H1 (cell line): ENCODE measurements around the gene ADGRG7. TPM values are rescaled to one million over a fixed set of nuclear protein-coding genes. Genes with fewer than 3 reads are reported as not detected.
A peak's percentile ranks its signal among the peaks of the same experiment; 100 is the strongest.

Experiments used
- CTCF ChIA-PET: fragments of 300-600 bp; sonication (Branson Sonifier 250); formaldehyde crosslinking; loops from one replicate; lab custom pipeline; 2021; ENCODE audit not compliant: partially characterized antibody; lab: Charles Lee
- POLR2A ChIA-PET: fragments of 300-600 bp; sonication (Branson Sonifier 250); formaldehyde crosslinking; loops from one replicate; lab custom pipeline; 2021; ENCODE audit warnings: inconsistent platforms; ENCODE audit not compliant: partially characterized antibody; lab: Charles Lee
- DNase-seq, 2 experiments: peaks; one replicate each; pipeline versions ENCODE4 v3.0.0 to v3.0.0-alpha.2; 2010 to 2022; ENCODE audit warnings: low spot score in 2 of 2, low read depth in 1 of 2, mixed read lengths in 1 of 2
- FAIRE-seq: peaks from 2 replicates; lab custom pipeline; 2011; peaks lifted over from hg19 to GRCh38; lab: Jason Lieb, UNC
- H2AFZ ChIP-seq: 2 replicates; pipeline ENCODE4 v1.8.1; 2012; ENCODE audit warnings: low read length, inconsistent platforms
- H2AK5ac ChIP-seq: 2 replicates; pipeline ENCODE4 v1.6.1; 2013; ENCODE audit warnings: low read depth, low read length
- H2BK120ac ChIP-seq: replicated peaks from 2 replicates; pipeline ENCODE3; 2013; ENCODE audit warnings: low read depth, low read length, inconsistent platforms
- H2BK12ac ChIP-seq: 2 replicates; pipeline ENCODE4 v1.6.1; 2013; ENCODE audit warnings: low read depth, low read length
- H2BK15ac ChIP-seq: 2 replicates; pipeline ENCODE4 v1.6.1; 2013; ENCODE audit warnings: low read length
- H2BK20ac ChIP-seq: 2 replicates; pipeline ENCODE4 v1.6.1; 2013; ENCODE audit warnings: low read length
- H2BK5ac ChIP-seq: 2 replicates; pipeline ENCODE4 v1.6.1; 2013; ENCODE audit warnings: low read depth, low read length
- H3K14ac ChIP-seq: 2 replicates; pipeline ENCODE4 v1.6.1; 2013; ENCODE audit warnings: inconsistent platforms; ENCODE audit not compliant: insufficient read length
- H3K18ac ChIP-seq: 2 replicates; pipeline ENCODE4 v1.6.1; 2013; ENCODE audit warnings: low read length; ENCODE audit errors: extremely low read depth
- H3K23ac ChIP-seq: 2 replicates; pipeline ENCODE4 v1.6.1; 2013; ENCODE audit warnings: inconsistent platforms; ENCODE audit not compliant: insufficient read length
- H3K23me2 ChIP-seq: 2 replicates; pipeline ENCODE4 v1.6.1; 2013; ENCODE audit warnings: low read depth, low read length
- H3K27ac ChIP-seq: 2 replicates; pipeline ENCODE4 v1.6.1; 2011; ENCODE audit warnings: low read depth, low read length, inconsistent platforms
- H3K27me3 ChIP-seq, 4 experiments: replicated peaks in 1 of 4; 1 replicate in 1 of 4; 2 replicates in 3 of 4; pipeline versions ENCODE4 v1.6.1 to v1.8.1; 2011 to 2013; ENCODE audit warnings: low read length in 3 of 4, mild to moderate bottlenecking in 3 of 4, inconsistent platforms in 2 of 4, mixed read lengths in 2 of 4, moderate library complexity in 1 of 4; ENCODE audit not compliant: control insufficient read depth in 3 of 4, insufficient read depth in 3 of 4; ENCODE audit errors: extremely low read depth in 1 of 4
- H3K36me3 ChIP-seq, 4 experiments: 2 replicates each; pipeline versions ENCODE4 v1.6.1 to v1.8.1; 2011 to 2013; ENCODE audit warnings: mild to moderate bottlenecking in 4 of 4, low read length in 3 of 4, moderate library complexity in 2 of 4, control low read depth in 1 of 4, inconsistent platforms in 1 of 4; ENCODE audit not compliant: insufficient read depth in 4 of 4, control insufficient read depth in 2 of 4
- H3K4ac ChIP-seq: replicated peaks from 2 replicates; pipeline ENCODE3; 2013; ENCODE audit warnings: low read length, low read depth, mixed read lengths, inconsistent platforms; ENCODE audit not compliant: insufficient read length
- H3K4me1 ChIP-seq, 4 experiments: replicated peaks in 1 of 4; 1 replicate in 1 of 4; 2 replicates in 3 of 4; pipeline versions ENCODE4 v1.6.1 to v1.8.1; 2011 to 2013; ENCODE audit warnings: low read length in 3 of 4, inconsistent platforms in 2 of 4, mixed read lengths in 1 of 4; ENCODE audit not compliant: insufficient read depth in 4 of 4, control insufficient read depth in 3 of 4
- H3K4me2 ChIP-seq, 2 experiments: 2 replicates each; pipeline versions ENCODE4 v1.6.1 to v1.8.1; 2011 to 2013; ENCODE audit warnings: low read depth in 2 of 2, low read length in 2 of 2, control low read depth in 1 of 2, inconsistent platforms in 1 of 2, mild to moderate bottlenecking in 1 of 2; ENCODE audit not compliant: insufficient read depth in 1 of 2
- H3K4me3 ChIP-seq, 4 experiments: fragments of 200-600, 300-600 bp in 1 of 4; sonication (generic), shearing (Covaris generic), sonication (Bioruptor Twin) in 1 of 4; 2 replicates each; pipeline versions ENCODE4 v1.5.1 to v1.8.1; 2011 to 2016; ENCODE audit warnings: low read length in 4 of 4, low read depth in 3 of 4, control low read depth in 2 of 4, inconsistent platforms in 2 of 4, mild to moderate bottlenecking in 2 of 4, mixed read lengths in 1 of 4, moderate library complexity in 1 of 4; ENCODE audit not compliant: insufficient read depth in 2 of 4; ENCODE audit errors: extremely low read depth in 1 of 4
- H3K56ac ChIP-seq: replicated peaks from 2 replicates; pipeline ENCODE3; 2013; ENCODE audit warnings: low read depth, mild to moderate bottlenecking, mixed read lengths, low read length, inconsistent platforms; ENCODE audit not compliant: insufficient read length
- H3K79me1 ChIP-seq: 2 replicates; pipeline ENCODE4 v1.6.1; 2013; ENCODE audit warnings: low read depth, low read length, control low read depth
- H3K79me2 ChIP-seq, 2 experiments: 2 replicates each; pipeline versions ENCODE4 v1.6.1 to v1.8.1; 2012 to 2013; ENCODE audit warnings: low read length in 2 of 2, mild to moderate bottlenecking in 2 of 2, inconsistent platforms in 1 of 2; ENCODE audit not compliant: insufficient read depth in 2 of 2, control insufficient read depth in 1 of 2
- H3K9ac ChIP-seq, 4 experiments: replicated peaks in 1 of 4; 1 replicate in 1 of 4; 2 replicates in 3 of 4; pipeline versions ENCODE4 v1.6.1 to v1.8.1; 2011 to 2013; ENCODE audit warnings: low read depth in 3 of 4, low read length in 3 of 4, control low read depth in 2 of 4, mild to moderate bottlenecking in 2 of 4, moderate library complexity in 2 of 4, inconsistent platforms in 1 of 4; ENCODE audit errors: extremely low read depth in 1 of 4
- H3K9me3 ChIP-seq, 2 experiments: 2 replicates each; pipeline versions ENCODE4 v1.6.1 to v1.8.1; 2012 to 2013; ENCODE audit warnings: mild to moderate bottlenecking in 2 of 2, moderate library complexity in 2 of 2, control low read depth in 1 of 2, inconsistent platforms in 1 of 2, low read depth in 1 of 2, low read length in 1 of 2, mixed read lengths in 1 of 2; ENCODE audit not compliant: insufficient read depth in 2 of 2
- H4K20me1 ChIP-seq, 2 experiments: replicated peaks in 1 of 2; 2 replicates each; pipeline versions ENCODE3 to v1.8.1; 2011 to 2013; ENCODE audit warnings: inconsistent platforms in 2 of 2, low read length in 2 of 2, mild to moderate bottlenecking in 1 of 2; ENCODE audit not compliant: insufficient read depth in 2 of 2, control insufficient read depth in 1 of 2
- H4K5ac ChIP-seq: 2 replicates; pipeline ENCODE4 v1.6.1; 2013; ENCODE audit warnings: low read length, low read depth, mixed read lengths, inconsistent platforms; ENCODE audit not compliant: insufficient read length
- H4K8ac ChIP-seq: 2 replicates; pipeline ENCODE4 v1.8.0; 2013; ENCODE audit warnings: mild to moderate bottlenecking, moderate library complexity, low read length, inconsistent platforms; ENCODE audit not compliant: insufficient read depth; ENCODE audit errors: extremely low read depth
- H4K91ac ChIP-seq: replicated peaks from 2 replicates; pipeline ENCODE3; 2013; ENCODE audit warnings: low read length, mixed read lengths, inconsistent platforms; ENCODE audit not compliant: insufficient read length
- EP300 ChIP-seq, 2 experiments: IDR thresholded peaks; 1 replicate in 1 of 2; 2 replicates in 1 of 2; pipeline ENCODE4 v1.6.1; 2011 to 2012; ENCODE audit warnings: low read depth in 2 of 2, low read length in 2 of 2, mild to moderate bottlenecking in 2 of 2, borderline replicate concordance in 1 of 2, inconsistent platforms in 1 of 2, moderate library complexity in 1 of 2
- HDAC6 ChIP-seq: IDR thresholded peaks from one replicate; pipeline ENCODE4 v1.7.1; 2012; ENCODE audit warnings: low read depth, mild to moderate bottlenecking, inconsistent platforms, low read length, moderate library complexity
- KDM1A ChIP-seq: fragments of 200-600, 300-600 bp; sonication (generic); IDR thresholded peaks from 2 replicates; pipeline ENCODE4 v1.7.1; 2016; ENCODE audit warnings: mild to moderate bottlenecking, low read length, borderline replicate concordance
- NANOG ChIP-seq: IDR thresholded peaks from 2 replicates; pipeline ENCODE4 v1.6.1; 2011; ENCODE audit warnings: low read length, low read depth, mild to moderate bottlenecking, inconsistent platforms; ENCODE audit not compliant: insufficient read depth, poor library complexity, severe bottlenecking
- PHF8 ChIP-seq: fragments of 200-600 bp; sonication (generic); conservative IDR thresholded peaks from 2 replicates; pipeline ENCODE4 v1.7.1; 2012; ENCODE audit warnings: low read depth, mild to moderate bottlenecking, inconsistent platforms, low read length, moderate library complexity
- POLR2A ChIP-seq, 2 experiments: IDR thresholded peaks; 1 replicate in 1 of 2; 2 replicates in 1 of 2; pipeline ENCODE4 v1.6.1; 2011; ENCODE audit warnings: low read depth in 2 of 2, low read length in 2 of 2, mild to moderate bottlenecking in 2 of 2; ENCODE audit errors: control extremely low read depth in 1 of 2
- TAF1 ChIP-seq: IDR thresholded peaks from 2 replicates; pipeline ENCODE4 v1.6.1; 2011; ENCODE audit warnings: mild to moderate bottlenecking, low read depth, low read length
- TEAD4 ChIP-seq: IDR thresholded peaks from 2 replicates; pipeline ENCODE4 v1.6.1; 2012; ENCODE audit warnings: low read depth, low read length, inconsistent platforms, mixed read lengths
- WGBS, 2 experiments: shearing (Covaris generic) in 1 of 2; methylation state at CpG; one replicate each; pipeline versions ENCODE4 v1.1.6 to v1.1.7; 2013 to 2015; ENCODE audit warnings: low lambda C conversion rate in 2 of 2, mixed read lengths in 2 of 2, inconsistent platforms in 1 of 2, low coverage in 1 of 2, missing lambda C conversion rate in 1 of 2; ENCODE audit not compliant: insufficient replicate concordance in 2 of 2, insufficient coverage in 1 of 2, insufficient read length in 1 of 2; ENCODE audit errors: extremely low coverage in 1 of 2, missing lambda C conversion rate in 1 of 2; 5-methylcytosine and 5-hydroxymethylcytosine counted together
- polyA plus RNA-seq, 7 experiments: library from polyadenylated mRNA; depleted of rRNA in 3 of 7; stranded (reverse) in 5 of 7; unstranded in 2 of 7; fragments of >200 nt in 5 of 7; fragments of 200-250 nt in 2 of 7; gene quantifications; 1 replicate in 5 of 7; 2 replicates in 1 of 7; 4 replicates in 1 of 7; pipeline versions ENCODE4 v1.2.1 to v1.2.3, GENCODE V29; 2011 to 2013; ENCODE audit warnings: missing spikeins in 2 of 7, mixed read lengths in 2 of 7
- total RNA-seq: library from RNA; stranded (reverse); fragmentation: NEBNext Ultra II Directional; extraction: Animal tissue kit (Norgen Biotek cat#: 25700); gene quantifications from 2 replicates; pipeline ENCODE4 v1.2.1, GENCODE V29; 2021

The ADGRG7 gene
- total and polyA plus RNA-seq, 2 of the 8 experiments (the other 6 are each of a cell fraction or from before 2014, with no cell fraction given): not detected

DNA sequence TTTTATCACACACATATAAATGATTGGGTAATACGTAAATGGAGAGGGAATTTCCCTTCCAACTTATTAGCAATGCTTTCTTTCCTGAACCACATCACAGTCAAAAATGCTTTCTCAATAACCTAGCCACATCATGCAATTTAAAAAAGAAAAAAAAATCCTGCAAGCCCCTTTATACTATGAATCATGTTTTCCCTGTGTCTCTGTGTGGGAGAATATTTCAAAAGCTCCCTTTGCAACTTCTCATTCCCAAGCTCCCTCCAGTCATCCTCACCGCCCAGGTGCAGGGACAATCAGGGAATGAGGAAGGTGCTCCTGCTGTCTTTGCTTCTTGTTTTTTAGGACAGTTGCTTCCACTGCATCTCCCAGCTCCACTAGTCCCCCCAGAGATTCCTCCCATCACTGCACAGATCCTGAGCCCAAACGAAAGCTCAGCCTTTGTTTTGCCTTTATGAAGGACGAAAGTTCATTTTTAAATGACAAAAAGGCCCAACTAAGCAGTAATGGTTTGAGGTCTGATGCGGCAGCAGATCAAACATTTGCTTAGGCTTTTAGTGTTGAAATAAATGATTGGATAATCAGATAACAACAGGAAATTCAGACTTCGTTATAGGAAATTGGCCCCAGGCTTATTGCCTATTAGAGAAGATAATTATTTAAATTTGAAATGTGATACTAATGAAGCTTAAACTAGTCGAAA is 47.8 kb upstream of the ADGRG7 start:
- H3K79me1 ChIP-seq: no peaks in the 10 kb centered on the region
- H4K20me1 ChIP-seq: no peaks in the 10 kb centered on the region
- 43% methylated on average over 7 of the region's 7 CpGs; no CpG with 5 or more reads in 1 of the 2 experiments for WGBS, 2 experiments
- FAIRE-seq (peak; percentile 42), DNase-seq (peak in 1 of 2 experiments; percentile 25)
- no peaks in the 10 kb centered on the region for H3K79me2 ChIP-seq
- no peak overlapping the region for H2BK120ac ChIP-seq
- no peak overlapping the region for H2BK15ac ChIP-seq
- no peak overlapping the region for H2BK12ac ChIP-seq
- peak overlapping the region; percentile 39; the same call in 1 of the 2 replicates for H4K8ac ChIP-seq
- no peak overlapping the region for H4K91ac ChIP-seq
- no peak overlapping the region for H3K4ac ChIP-seq
- no peak overlapping the region for H3K14ac ChIP-seq
- H3K27ac ChIP-seq: no peak overlapping the region; the same call in 1 of the 2 replicates
- H3K23ac ChIP-seq: no peak overlapping the region
- H2BK20ac ChIP-seq: no peak overlapping the region
- H3K4me3 ChIP-seq: 0 out of 8 replicates have a peak overlapping the region, but pooled peaks of 1 of the 4 experiments have one; percentile 0
- H4K5ac ChIP-seq: no peak overlapping the region
- no peaks in the 10 kb centered on the region for H3K9me3 ChIP-seq
- peaks cover 0 to 9% (median 3%) of the 10 kb centered on the region in 4 experiments; a peak in 3 of 7 replicates for H3K4me1 ChIP-seq
- no peaks in the 10 kb centered on the region for H3K27me3 ChIP-seq
- H2BK5ac ChIP-seq: no peak overlapping the region
- no peak overlapping the region for H2AK5ac ChIP-seq
- TF ChIP-seq POLR2A (IDR thresholded peaks at IDR 0.05; ENCODE audit: control extremely low read depth in 1 of 2, low read depth in 2 of 2, low read length in 2 of 2) (no peak), TEAD4 (no peak), NANOG (peak; percentile 54), PHF8 (no peak), HDAC6 (no peak), TAF1 (no peak), EP300 (IDR thresholded peaks at IDR 0.05; ENCODE audit: borderline replicate concordance in 1 of 2, low read depth in 2 of 2, low read length in 2 of 2) (no peak), KDM1A (no peak)
- TF ChIP-seq, all 59 proteins: peak for 1
- H3K4me2 ChIP-seq: peak overlapping the region; percentile 9 to 24; a peak in 2 of 4 replicates
- POLR2A ChIA-PET: interaction anchor here (0.7 to 1.0 kb wide), 2 partner anchors 15 to 29 kb away, joined by 3 to 5 read pairs; no protein-coding TSS in a partner anchor
- no peaks in the 10 kb centered on the region for H3K36me3 ChIP-seq
- H2AFZ ChIP-seq: no peak overlapping the region
- H3K56ac ChIP-seq: no peak overlapping the region
- H3K18ac ChIP-seq: no peak overlapping the region
- no peaks in the 10 kb centered on the region for H3K23me2 ChIP-seq
- no peak overlapping the region for H3K9ac ChIP-seq
- CTCF ChIA-PET: interaction anchor here (0.6 to 2.5 kb wide), 6 partner anchors 14 to 162 kb away, joined by 3 to 9 read pairs (median 6); no protein-coding TSS in a partner anchor
